ENCODE data around the gene IFI27.
A peak's percentile ranks its signal among the peaks of the same experiment; 100 is the strongest.
"Not testable (repeated sequence)": the region's sequence is repeated elsewhere in the genome, so short reads cannot be mapped to it uniquely, and the experiment has no call there.

Gene IFI27

DNA sequence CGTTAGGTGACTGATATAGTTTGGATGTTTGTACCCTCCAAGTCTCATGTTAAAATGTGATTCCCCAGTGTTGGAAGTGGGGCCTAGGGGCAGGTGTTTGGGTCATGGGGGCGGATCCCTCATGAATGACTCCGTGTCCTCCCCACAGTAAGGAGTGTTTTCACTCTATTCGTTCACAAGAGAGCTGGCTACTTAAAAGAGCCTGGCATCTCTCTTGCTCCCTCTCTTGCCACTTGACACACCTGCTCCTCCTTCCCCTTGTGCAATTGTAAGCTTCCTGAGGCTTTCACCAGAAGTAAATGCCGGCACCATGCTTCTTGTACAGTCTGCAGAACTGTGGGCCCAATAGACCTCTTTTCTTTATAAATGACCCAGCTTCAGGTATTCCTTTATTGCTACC, 16.3 kb downstream of the IFI27 start:
- no peak for DNase-seq

DNA sequence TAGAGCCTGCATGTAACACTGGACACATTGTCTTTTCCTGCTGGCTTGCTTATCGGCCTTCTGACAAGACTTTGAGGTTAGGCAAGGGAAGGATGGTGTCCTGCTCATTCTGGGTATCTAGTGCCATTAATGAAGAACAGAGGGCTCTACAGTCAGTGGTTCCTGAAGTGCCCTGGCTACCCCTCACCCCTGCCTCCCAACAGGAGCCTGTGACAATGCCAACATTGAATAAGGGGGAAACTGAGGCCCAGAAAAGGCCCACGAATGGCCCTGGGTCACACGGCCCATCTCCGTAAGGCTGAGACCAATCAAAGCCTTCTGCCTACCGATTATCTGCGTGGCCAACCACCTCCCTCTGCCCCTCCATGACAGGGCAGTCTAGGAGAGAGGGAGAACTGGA, 16.8 kb downstream of the IFI27 start:
- no peak for DNase-seq

DNA sequence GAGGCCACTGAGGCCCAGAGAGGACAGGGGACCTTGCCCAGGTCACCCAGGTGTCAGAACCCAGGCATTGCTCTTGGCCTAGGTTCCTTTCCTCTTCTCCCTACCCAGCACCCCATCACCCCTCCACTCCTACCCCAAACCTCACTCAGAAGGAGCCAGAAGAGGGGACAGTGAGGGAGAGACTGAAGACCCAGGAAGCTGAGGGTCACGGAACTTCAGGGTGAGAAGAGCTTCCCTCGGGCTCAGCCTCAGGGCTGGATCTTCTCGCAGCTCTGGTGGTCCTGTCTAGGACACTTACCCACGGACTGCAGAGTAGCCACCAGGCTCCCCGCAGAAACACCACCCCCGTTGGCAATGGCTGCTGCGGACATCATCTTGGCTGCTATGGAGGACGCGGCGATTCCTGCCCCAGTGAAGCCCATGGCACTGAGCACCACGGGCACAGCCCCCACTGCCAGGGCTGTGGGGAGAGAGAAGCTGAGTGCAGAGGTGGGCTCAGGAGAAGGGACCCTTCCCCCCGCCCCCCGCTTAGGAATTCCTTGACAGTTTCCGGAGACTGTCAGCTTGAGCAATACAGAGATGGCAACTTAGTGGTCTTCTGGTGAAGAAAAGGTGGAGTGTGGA, 17.8 kb downstream of the IFI27 start:
- no peak for DNase-seq

DNA sequence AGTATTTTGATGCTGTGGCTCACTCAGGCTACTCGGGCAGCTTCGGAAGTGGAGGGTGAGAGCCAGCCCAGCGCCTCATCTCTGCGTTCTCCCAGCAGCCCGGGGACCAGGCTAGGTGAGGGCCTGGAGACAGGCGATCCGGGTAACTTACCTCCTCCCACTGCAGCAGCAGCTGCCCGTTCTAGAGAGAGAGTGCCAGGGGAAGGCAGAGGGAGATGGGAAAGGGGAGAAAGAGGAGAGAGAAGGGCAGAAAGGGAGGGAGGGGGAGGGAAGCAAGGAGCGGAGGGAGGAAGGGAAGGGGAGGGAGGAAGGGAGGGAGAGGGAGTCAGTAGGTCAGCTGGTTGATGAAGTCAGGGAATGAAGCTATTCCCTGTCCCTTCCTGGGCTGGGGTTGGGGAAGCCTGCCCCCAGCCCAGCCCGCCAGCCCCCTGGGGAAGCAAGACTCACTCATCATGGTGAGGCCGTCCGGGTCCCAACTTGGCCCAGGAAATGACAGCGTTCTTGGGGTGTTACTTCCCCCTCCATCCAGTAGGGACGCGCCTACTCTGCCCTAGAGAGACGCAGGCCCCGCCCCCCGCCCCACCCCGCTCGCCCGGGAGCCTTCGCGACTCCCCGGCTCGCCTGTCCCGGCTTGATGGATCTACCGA, 18.7 kb downstream of the IFI27 start, which contains the start of gene IFI27L2:
TSS of gene IFI27L2 (minus strand) at position 494 of the 647 bp plus-strand sequence. CDS start at position 454, 40 bp downstream.
- DNase-seq: peak; percentile 33

DNA sequence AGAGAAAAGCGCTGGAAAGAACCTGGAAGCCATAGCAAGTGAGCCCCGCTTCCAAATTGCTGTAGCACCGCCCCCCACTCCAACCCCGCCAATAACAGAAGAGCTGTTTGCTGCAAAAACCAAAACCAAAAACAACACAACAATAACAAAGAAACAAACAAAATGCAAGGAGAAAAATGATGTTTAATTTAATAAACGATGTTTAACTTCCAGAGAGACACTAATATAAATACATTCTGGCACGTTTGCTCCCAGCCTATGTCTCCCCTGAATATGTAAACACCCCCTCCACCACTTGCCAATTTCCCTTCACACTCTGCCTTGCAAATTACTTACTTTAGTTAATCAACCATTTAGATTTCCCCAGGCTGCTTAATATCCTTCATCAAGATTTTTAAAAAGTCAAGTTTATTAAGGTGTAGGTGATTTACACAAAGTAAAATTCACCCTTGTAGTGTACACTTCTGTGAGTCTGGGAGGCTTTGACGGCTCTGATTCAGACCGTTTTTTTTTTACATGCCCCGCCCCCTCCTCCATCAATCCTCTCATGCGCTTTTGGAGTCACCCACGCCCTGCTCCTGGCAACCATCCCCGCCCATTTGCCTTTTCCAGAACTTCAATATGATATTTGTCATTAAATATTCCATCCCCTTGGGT, 19.4 kb downstream of the IFI27 start:
- no peak for DNase-seq

DNA sequence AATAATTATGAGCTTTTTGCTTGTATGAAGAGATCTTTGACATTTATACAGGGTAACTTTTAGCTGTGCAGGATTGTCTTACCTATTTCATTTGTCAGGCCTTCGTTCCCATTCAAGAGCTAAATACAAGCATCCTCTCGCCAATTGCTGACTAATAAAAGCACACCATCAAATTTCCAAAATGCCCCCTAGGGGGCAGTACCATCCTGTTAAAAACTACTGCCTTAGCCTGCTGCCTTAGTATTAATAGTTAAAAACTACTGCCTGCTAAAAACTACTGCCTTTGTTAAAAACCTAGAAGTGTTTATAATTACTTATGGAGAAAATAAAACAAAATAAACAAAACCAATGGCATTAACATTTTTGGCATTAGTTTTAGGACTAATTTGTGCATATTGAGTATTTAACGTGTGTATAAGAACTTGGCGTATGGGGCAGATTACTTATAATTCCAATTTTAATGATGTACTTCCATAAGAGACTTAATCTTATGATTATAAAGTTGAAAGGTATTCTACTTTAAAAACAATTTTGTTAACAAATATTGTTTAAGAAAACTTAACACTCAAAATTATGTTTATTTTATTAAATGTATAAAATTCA, 21.9 kb downstream of the IFI27 start:
- no peak for DNase-seq

DNA sequence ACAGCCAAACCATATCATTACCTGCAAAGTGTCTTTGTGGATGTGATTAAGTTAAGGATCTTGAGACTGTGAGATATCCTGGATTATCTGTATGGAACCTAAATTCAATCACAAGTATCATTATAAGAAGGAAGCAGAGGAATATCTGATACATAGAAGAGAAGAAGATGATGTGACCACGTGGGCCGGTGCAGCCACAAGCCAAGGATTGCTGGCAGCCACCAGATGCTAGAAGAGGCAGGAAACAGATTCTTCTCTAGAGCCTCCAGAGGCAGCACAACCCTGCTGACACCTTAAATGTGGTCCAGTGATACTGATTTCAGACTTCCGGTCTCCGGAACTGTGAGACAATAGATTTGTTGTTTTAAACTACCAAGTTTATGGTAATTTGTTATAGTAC, 24.9 kb downstream of the IFI27 start:
- no peak for DNase-seq

DNA sequence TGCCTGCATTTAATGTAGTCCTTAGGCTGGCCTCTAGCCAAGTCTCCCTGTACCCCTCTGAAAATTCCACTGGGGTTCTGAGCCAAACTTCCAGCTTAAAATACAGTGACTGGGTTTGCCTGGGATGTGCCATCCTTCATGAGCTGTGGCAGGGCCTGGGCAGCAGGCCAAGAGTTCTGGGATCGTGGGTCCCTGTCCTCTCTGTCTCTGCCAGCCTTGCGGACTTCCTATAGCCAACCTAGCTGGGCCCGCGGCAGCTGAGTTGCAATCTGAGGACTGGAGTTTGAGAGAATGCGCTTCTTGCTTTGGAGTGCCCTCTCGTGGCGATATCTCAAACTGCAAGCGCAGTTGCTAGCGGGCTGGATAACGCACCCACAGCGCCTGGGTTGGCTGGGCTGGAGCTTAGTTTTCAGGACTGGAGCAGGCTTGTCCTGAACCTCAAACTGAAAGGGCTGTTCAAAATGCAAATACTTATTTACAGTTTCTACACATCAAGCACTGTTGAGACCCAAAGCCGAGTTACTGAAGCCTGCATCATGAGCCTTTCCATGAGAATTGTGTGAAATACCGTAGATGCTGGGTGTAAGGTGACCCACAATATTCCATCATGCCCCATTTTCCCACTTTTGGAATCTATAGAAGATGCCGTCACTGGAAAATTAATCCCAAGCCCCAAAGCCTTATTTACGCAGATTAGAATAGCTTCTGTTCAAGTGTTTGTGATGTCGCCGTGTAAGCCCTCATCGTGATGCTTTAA, 26.2 kb downstream of the IFI27 start:
- DNase-seq: peak; percentile 82

DNA sequence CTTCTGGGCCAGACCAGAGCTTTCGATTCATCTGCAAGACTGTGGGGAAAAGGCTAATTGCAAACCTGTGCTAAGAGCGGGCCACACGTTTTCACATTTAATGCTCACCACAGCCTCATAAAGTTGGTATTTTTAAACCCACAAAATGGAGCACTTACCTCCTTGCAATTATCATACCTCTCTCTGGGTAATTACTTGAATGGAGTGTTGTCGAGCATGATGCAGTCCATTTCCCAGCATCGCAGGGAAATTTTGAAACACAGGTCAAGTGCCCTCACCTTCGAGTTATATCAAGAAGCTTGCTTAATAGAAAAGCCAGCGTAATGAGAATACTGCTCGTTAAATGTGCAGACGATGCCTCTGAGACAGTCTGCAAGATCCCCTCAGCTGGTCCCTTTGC, 27.7 kb downstream of the IFI27 start:
- DNase-seq: peak; percentile 59

DNA sequence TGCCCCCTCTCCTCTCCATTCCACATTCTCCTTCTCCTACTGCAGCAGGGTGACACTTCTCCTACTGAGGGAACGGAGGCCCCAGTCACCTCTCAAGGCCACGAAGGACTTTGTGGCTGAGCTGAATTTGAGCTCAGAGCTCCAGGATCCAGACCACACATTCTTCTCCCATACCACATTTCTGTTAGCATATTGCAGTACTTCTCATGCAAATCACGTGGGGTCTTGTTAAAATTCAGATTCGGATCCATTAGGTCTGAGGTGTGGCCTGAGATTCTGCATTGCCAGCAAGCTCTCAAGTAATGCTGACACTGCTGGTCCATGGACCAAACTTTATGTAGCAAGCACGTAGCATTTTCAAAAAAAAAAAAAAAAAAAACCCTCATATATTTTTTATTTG, 28.5 kb downstream of the IFI27 start:
- DNase-seq: no peak

DNA sequence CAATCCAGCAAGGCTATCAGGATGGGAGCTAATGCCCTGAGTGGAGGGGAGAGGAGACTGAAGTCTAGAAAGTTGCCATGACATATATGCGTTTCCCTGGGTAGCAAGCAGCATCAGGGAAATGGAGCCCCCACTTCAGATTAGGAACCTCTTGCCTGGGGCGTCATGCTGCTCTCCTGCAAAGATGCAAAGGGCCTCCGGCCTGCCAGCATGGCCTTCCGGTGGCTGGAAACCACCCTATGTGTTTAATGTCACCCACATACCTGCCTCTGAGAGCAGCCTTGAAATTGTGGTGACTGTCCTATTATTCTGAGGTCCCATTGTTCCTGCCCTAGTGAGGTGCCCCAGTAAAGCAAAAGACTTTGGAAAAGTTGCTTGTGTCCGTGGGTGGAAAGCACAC, 28.9 kb downstream of the IFI27 start:
- DNase-seq: no peak

DNA sequence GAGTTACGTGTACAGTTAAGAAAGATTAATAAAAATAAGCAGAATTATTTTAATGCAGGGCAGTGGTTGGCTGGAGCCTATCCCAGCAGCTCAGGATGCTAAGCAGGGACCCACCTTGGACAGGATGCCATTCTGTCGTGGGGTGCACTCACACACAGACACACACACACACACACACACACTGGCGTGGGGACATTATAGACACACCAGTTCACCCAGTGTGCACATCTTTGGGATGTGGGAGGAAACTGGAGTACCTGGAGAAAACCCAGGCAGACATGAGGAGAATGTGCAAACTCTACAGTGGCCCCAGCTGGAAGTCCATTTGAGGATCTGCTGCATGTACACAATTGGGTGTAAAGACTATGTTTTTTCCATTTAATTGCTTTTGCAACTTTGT, 31.7 kb downstream of the IFI27 start:
- DNase-seq: no peak

DNA sequence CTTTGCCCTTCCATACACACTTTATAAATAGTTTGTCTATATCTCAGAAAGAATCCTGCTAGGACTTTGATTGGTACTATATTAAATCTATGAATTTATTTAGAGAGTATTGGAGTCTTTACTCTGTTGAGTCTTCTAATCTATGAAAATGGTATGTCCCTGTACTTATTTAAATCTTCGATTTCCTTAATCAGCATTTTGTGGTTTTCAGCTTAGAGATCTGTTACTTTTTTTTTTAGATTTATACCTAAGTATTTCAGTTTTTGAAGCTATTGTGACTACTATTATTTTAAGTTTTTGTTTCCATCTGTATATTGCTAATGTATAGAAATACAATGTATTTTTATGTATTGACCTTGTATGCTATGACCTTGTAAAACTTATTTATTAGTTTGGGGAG, 32.3 kb downstream of the IFI27 start:
- DNase-seq: no peak

DNA sequence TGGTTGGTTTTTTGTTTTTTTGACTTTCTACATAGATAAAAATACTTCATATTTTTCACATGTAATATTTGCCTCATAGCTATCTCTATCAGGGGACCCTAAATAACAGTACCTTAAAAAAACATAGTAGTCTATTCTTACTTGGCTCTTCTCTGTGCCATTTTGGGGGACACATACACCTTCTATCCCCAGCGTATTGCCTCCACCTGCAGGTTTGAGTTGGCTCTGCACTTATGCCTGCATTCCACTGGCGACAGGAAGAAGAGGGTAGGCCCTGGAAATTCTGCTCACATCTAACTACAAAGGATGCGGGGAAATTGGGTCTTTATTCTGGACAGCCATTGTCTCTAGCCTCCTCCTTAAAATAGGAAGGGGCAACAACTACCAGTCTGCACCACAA, 32.7 kb downstream of the IFI27 start:
- no peak for DNase-seq

DNA sequence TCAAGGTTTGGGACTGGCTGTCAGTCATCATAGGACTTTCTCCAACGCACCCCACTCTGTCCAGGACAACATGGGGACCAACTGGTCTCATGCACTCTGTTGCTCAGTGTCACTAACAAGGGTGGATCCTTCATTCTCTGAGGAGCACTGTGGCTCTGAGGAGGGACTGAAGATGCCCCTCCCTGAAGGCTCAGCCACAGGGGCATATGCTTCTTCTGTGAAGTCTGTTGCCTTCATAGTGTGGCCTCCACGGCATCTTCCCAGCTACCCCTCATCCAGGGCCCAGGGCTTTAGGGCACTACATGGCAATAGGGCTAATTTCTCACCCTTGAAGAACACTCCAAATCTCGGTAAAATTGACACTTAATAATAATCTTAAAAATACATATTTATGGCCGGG, 33.2 kb downstream of the IFI27 start:
- DNase-seq: no peak

DNA sequence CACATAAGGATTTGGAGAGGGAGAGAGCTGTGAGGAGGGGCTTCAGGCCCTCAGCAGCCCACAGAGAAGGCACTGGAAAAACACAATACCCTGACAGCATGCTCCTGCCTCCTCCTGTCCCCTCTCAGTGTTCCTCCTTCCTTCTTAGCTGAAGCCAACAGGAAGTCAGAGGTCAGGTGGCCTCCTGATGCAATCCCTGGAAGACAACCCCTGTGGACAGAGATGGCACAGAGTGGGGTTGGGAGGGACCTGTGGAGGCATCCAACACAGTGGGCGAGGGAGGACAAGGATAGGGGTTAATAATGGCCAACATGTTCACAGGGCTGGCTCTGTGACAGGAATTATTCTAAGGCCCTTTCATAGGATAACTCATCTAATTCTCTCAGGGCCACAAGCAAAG, 34.2 kb downstream of the IFI27 start:
- DNase-seq: no peak

DNA sequence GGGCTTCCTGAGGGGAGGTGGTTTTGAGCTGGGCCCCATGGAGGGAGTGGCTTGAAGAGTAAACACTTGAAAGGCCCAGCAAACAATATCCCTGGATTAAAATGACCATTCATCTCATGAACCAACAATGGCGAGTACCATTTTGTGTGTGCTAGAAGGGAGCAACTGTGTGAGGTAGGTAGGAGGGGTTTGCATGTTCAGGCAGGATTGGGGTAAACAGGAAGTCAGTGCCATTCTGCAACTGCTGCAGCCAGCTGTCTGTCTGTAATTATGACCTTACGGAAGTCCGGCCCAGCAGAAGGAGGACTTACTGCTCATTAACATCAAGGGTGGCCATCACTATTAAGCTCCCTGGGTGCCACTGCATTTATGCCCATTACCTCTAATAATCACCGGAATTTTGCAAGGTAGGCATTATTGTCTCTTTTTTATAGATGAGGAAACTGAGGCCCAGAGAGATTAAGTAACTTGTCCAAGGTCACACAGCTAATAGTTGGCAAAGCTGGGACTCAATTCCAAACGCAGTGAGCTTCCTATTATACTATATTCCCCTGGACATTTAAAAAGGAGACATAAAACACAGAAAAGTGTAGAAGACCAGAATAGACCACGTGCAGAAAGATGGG, 35.5 kb downstream of the IFI27 start:
- DNase-seq: no peak

DNA sequence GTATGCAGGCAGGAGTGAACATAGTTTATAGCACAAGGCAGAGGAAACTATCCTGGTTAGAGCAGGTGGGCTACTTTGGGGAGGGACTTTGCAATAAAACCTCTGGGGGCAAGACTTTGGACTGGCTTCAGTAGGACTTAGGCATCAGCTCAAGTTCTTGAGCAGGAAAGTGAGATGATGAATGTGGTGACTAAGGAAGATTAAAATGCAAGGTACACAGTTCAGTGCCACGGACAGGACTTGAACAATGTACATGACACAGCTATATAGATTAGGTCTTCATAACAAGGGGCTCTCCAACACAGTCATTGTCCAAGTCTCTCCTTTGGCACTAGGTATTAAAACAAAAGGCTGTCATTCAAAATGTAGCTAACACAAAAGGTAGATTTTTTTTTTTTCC, 42.1 kb downstream of the IFI27 start:
- no peak for DNase-seq

DNA sequence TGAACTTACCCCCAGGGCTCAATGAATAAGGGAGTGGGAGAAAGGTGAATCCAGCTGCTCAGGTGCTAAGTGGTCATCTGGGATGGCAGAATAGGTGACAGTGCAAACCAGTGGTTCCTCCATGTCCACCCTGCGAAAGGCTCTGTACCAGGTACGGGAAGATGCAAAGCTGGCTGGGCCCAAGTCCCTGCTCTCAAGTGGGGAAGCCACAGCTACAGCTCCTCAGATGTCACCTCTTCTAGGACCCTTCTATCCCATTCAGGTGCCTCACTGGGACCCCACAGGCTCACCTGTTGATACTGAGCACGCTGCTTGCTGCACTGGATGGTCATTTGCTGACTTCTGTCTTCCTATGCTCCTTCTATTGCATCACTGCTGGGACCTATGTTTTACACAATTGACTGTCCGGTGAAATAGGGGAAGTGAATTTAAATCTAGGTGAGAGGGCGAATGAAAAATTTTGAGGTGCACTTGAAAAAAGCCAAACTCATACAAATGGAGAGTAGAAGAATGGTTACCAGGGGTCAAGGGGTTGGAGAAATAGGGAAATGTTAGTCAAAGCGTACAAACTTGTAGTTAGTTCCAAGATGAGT, 43.3 kb downstream of the IFI27 start:
- DNase-seq: no peak

DNA sequence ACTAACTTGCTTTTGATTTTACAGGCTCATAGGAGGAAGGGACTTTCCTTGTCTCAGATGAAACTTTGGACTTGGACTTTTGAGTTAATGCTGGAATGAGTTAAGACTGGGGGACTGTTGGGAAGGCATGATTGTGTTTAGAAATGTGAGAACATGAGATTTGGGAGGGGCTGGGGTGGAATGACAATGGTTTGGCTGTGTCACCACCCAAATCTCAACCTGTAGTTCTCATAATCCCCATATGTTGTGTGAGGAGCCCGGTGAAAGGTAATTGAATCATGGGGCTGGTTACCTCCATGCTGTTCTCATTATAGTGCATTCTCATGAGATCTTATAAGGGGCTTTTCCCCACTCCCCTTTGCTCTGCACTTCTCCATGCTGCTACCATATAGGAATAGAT, 45.6 kb downstream of the IFI27 start:
- DNase-seq: not testable (repeated sequence)

DNA sequence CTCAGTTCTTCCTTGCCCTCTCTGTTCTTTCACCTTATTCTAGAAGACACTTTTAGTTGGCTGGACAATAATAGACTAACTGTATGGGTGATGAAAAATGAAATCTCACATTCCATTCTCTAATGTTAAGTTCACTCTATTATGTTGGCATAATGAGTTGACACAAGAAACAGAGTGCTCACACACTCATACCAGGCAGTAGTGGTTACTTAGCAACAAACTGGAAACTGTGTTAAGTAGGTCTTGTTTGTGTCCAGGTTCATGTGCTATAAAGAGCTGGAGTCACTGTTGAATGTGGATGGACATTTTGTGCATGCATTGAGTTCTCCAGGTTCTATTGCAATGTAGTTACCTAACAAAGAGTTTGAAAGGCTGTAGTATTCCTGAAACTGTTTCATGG, 46.7 kb downstream of the IFI27 start:
- DNase-seq: no peak

DNA sequence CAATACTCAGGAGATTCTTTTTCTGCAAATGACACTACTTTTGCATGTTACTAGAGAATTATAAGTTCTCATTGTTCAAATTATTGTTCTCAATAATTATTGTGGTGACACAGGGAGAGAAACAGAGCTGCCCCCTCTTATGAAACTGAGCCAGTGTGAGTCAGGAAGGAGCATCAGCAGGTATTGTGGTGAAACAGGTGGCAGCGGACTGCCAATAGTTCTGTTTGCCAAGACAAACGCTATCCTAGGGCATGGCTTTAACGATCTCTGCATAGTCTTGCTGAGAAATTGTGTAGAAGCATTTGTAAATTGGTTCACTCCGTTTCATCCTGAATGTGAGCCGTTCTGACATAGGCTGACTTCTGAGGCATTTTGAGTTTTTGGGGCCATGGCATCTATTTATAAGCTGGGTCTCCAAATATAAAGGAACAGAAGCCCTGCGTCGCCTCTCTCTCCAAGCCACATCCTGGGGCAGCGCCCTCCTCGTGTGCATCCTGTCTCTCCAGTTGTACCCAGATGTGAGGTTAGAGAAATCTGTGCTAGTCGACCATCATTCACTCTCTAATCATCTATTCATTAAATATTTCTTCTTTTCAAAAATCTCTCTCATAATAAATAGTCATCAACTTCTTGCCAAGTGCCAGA, 47.8 kb downstream of the IFI27 start:
- no peak for DNase-seq

Data from NCI-H2107 (cell line).